Measurements from ENCODE around the gene SMCR8. TPM values are rescaled to one million over a fixed set of nuclear protein-coding genes. Genes with fewer than 3 reads are reported as not detected.

Gene SMCR8
- total and polyA plus RNA-seq, 2 donors (not counting 3 experiments of a cell fraction or from before 2014, with no cell fraction given) = 9.5 to 17.6 TPM

DNA sequence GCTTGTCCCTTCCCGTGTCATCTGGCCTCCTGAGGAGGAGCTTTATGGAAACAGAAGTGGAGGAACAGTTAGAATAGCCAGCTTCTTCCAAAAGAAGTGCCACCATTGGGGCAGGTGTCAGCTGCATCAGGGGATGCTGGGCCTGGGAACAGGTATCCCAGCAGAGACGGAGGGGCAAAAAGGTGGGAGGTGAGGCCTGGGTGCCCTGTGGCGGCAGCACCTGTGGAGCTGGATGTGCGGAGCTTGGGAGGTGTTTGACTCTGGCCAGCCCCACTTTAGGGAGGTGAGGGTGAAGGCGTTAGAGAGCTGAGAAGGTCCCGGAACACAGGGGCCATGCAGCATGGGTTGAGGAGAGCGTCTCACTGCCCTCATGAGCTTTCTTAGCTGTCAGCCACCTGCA is 5.2 kb downstream of the SMCR8 start:
- Histone ChIP-seq H3K9me3 (replicated peaks; ENCODE audit: control insufficient read depth, insufficient read depth, low read length) (no peaks in the 10 kb centered on the region), H2AFZ (ENCODE audit: low read depth, low read length) (no peak overlapping the region), H3K9ac (replicated peaks; ENCODE audit: extremely low read depth, insufficient read depth, low read length) (no peak overlapping the region), H3K27me3 (ENCODE audit: control insufficient read depth in 2 of 2, insufficient read depth in 2 of 2, low read length in 2 of 2) (no peaks in the 10 kb centered on the region), H3K36me3 (ENCODE audit: control insufficient read depth in 2 of 2, extremely low read depth in 1 of 2, insufficient read depth in 2 of 2, low read length in 2 of 2) (peaks cover 3 to 41% of the 10 kb centered on the region in 2 experiments), H4K20me1 (replicated peaks; ENCODE audit: control insufficient read depth, extremely low read depth, insufficient read depth, low read length) (no peaks in the 10 kb centered on the region), H3K9me1 (replicated peaks; ENCODE audit: control insufficient read depth, extremely low read depth, insufficient read depth, low read length) (no peaks in the 10 kb centered on the region), H3K4me3 (replicated peaks in 1 of 3; ENCODE audit: insufficient read depth in 1 of 3, low read depth in 1 of 3, low read length in 3 of 3) (no peak overlapping the region), H3K27ac (ENCODE audit: insufficient read depth, low read depth, low read length) (no peak overlapping the region), H3K4me2 (ENCODE audit: insufficient read depth, low read length) (no peak overlapping the region), H3K79me2 (ENCODE audit: control insufficient read depth, insufficient read depth, low read length) (peaks cover 48% of the 10 kb centered on the region), H3K4me1 (ENCODE audit: control insufficient read depth, extremely low read depth, insufficient read depth, low read length) (peaks cover 18% of the 10 kb centered on the region)
- no TSS peak for BruUV-seq (replicated peaks)
- intact Hi-C loops (cut with micrococcal nuclease) (no loop called here), dilution Hi-C loops (cut with MboI; ENCODE audit: extremely low pct_ligation_motif_present, low sequenced_read_pairs) (no loop called here)
- DNase-seq (ENCODE audit: low read depth, low spot score) = no peak
- ChIA-PET POLR2A (no interaction called here), CTCF (interaction anchor here (0.8 to 1.5 kb wide), 5 partner anchors 8 to 176 kb away, joined by 3 to 4 read pairs (median 4); no protein-coding TSS in a partner anchor)
- TF ChIP-seq FOS (IDR thresholded peaks at IDR 0.05; ENCODE audit: borderline replicate concordance, insufficient read depth, low read length) (no peak), GATA2 (IDR thresholded peaks at IDR 0.05; ENCODE audit: insufficient read depth, insufficient read length, low read depth, low read length) (no peak), POLR2A (IDR thresholded peaks at IDR 0.05; ENCODE audit: low read depth, low read length) (no peak), JUN (IDR thresholded peaks at IDR 0.05; ENCODE audit: borderline replicate concordance, insufficient read depth, insufficient read length, low read depth) (no peak), EZH2 (IDR thresholded peaks at IDR 0.05; ENCODE audit: borderline replicate concordance, low read depth, low read length, severe bottlenecking) (no peak)
- TF ChIP-seq, protein P1, sequence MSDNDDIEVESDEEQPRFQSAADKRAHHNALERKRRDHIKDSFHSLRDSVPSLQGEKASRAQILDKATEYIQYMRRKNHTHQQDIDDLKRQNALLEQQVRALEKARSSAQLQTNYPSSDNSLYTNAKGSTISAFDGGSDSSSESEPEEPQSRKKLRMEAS (IDR thresholded peaks at IDR 0.05; ENCODE audit: insufficient read depth, insufficient read length) = no peak
- no peak for FAIRE-seq

- Histone ChIP-seq H2AFZ (ENCODE audit: low read depth, low read length) (no peak overlapping the region), H4K20me1 (replicated peaks; ENCODE audit: control insufficient read depth, extremely low read depth, insufficient read depth, low read length) (no peaks in the 10 kb centered on the region), H3K9ac (replicated peaks; ENCODE audit: extremely low read depth, insufficient read depth, low read length) (no peak overlapping the region), H3K36me3 (ENCODE audit: control insufficient read depth in 2 of 2, extremely low read depth in 1 of 2, insufficient read depth in 2 of 2, low read length in 2 of 2) (peaks cover 3 to 43% of the 10 kb centered on the region in 2 experiments), H3K27me3 (ENCODE audit: control insufficient read depth in 2 of 2, insufficient read depth in 2 of 2, low read length in 2 of 2) (no peaks in the 10 kb centered on the region), H3K4me3 (replicated peaks in 1 of 3; ENCODE audit: insufficient read depth in 1 of 3, low read depth in 1 of 3, low read length in 3 of 3) (no peak overlapping the region), H3K79me2 (ENCODE audit: control insufficient read depth, insufficient read depth, low read length) (peaks cover 40% of the 10 kb centered on the region), H3K9me3 (replicated peaks; ENCODE audit: control insufficient read depth, insufficient read depth, low read length) (no peaks in the 10 kb centered on the region), H3K27ac (ENCODE audit: insufficient read depth, low read depth, low read length) (no peak overlapping the region), H3K9me1 (replicated peaks; ENCODE audit: control insufficient read depth, extremely low read depth, insufficient read depth, low read length) (no peaks in the 10 kb centered on the region), H3K4me2 (ENCODE audit: insufficient read depth, low read length) (no peak overlapping the region), H3K4me1 (ENCODE audit: control insufficient read depth, extremely low read depth, insufficient read depth, low read length) (peaks cover 11% of the 10 kb centered on the region)
- intact Hi-C loops (cut with micrococcal nuclease) (no loop called here), dilution Hi-C loops (cut with MboI; ENCODE audit: extremely low pct_ligation_motif_present, low sequenced_read_pairs) (no loop called here)
- FAIRE-seq (peak; percentile 59), DNase-seq (ENCODE audit: low read depth, low spot score) (no peak)
- TF ChIP-seq, protein P1 (IDR thresholded peaks at IDR 0.05; ENCODE audit: insufficient read depth, insufficient read length) = no peak
- TF ChIP-seq, protein P2, sequence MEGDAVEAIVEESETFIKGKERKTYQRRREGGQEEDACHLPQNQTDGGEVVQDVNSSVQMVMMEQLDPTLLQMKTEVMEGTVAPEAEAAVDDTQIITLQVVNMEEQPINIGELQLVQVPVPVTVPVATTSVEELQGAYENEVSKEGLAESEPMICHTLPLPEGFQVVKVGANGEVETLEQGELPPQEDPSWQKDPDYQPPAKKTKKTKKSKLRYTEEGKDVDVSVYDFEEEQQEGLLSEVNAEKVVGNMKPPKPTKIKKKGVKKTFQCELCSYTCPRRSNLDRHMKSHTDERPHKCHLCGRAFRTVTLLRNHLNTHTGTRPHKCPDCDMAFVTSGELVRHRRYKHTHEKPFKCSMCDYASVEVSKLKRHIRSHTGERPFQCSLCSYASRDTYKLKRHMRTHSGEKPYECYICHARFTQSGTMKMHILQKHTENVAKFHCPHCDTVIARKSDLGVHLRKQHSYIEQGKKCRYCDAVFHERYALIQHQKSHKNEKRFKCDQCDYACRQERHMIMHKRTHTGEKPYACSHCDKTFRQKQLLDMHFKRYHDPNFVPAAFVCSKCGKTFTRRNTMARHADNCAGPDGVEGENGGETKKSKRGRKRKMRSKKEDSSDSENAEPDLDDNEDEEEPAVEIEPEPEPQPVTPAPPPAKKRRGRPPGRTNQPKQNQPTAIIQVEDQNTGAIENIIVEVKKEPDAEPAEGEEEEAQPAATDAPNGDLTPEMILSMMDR (IDR thresholded peaks at IDR 0.05; ENCODE audit: extremely low read depth in 1 of 2, insufficient read depth in 1 of 2, low read depth in 1 of 2, low read length in 2 of 2) = peak; percentile 7 to 23
- POLR2A ChIA-PET = no interaction called here
- no TSS peak for BruUV-seq (replicated peaks)
- CTCF ChIA-PET = interaction anchor here (1.3 to 1.6 kb wide), 3 partner anchors 12 to 175 kb away, joined by 3 to 4 read pairs (median 3); no protein-coding TSS in a partner anchor
Observed at GRCh38 chr17:18321309-18321708, 6.2 kb downstream of the SMCR8 start.
